Tibial nerve (tissue), 4 donors: ENCODE data around the gene SIRPA.
A peak's percentile ranks its signal among the peaks of the same experiment; 100 is the strongest.

Experiments
- EP300 ChIP-seq, 2 donors: sonication (generic); formaldehyde crosslinking; IDR thresholded peaks; one replicate each; pipeline ENCODE4 v1.6.1; 2017; ENCODE audit warnings: antibody characterized with exemption in 2 of 2, mild to moderate bottlenecking in 1 of 2
- POLR2A ChIP-seq, 2 donors: fragments of 450-650 bp; IDR thresholded peaks; one replicate each; pipeline ENCODE4 v1.6.1; 2017; ENCODE audit warnings: antibody characterized with exemption in 2 of 2, mild to moderate bottlenecking in 2 of 2, moderate library complexity in 2 of 2
- TF ChIP-seq, protein P1 (sequence below), 5 experiments: fragments of 200-600 bp in 3 of 5; fragments of 450-650 bp in 2 of 5; sonication (generic) in 3 of 5; IDR thresholded peaks; one replicate each; pipeline ENCODE4 v1.5.1; 2016 to 2019; ENCODE audit warnings: antibody characterized with exemption in 5 of 5, mild to moderate bottlenecking in 3 of 5, moderate library complexity in 2 of 5

DNA sequence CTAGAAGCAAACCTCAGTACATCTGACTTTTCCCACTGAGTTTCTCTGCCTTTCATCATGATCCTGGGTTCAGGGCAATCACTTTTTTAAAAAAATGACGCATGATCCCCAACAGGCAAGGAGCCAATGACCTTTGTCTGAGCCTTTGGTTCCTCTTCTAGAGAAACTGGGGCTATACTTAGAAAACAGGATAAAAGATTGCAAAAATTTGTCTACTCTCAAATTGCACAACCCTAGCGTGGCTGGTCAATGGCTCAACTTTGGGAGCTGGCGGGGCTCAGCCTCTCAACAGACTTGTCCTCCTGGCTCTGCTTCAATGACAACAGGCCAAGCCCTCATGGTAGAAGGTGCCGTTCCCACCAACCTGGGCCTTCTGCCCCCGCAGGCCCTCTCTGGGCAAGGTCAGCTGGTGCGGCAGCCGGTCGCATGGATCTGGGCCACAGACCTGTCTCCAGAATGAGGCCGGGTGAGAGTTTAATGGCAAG, 50.0 kb downstream of the SIRPA start:
- no peak for TF ChIP-seq POLR2A (IDR thresholded peaks at IDR 0.05)
- peak; percentile 86 to 92 for TF ChIP-seq EP300 (IDR thresholded peaks at IDR 0.05)
- TF ChIP-seq, protein P1, sequence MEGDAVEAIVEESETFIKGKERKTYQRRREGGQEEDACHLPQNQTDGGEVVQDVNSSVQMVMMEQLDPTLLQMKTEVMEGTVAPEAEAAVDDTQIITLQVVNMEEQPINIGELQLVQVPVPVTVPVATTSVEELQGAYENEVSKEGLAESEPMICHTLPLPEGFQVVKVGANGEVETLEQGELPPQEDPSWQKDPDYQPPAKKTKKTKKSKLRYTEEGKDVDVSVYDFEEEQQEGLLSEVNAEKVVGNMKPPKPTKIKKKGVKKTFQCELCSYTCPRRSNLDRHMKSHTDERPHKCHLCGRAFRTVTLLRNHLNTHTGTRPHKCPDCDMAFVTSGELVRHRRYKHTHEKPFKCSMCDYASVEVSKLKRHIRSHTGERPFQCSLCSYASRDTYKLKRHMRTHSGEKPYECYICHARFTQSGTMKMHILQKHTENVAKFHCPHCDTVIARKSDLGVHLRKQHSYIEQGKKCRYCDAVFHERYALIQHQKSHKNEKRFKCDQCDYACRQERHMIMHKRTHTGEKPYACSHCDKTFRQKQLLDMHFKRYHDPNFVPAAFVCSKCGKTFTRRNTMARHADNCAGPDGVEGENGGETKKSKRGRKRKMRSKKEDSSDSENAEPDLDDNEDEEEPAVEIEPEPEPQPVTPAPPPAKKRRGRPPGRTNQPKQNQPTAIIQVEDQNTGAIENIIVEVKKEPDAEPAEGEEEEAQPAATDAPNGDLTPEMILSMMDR (IDR thresholded peaks at IDR 0.05), result no peak
